GM19238 (cell line): ENCODE data around the gene SNX24.

Source experiments
- DNase-seq: peaks from one replicate; pipeline ENCODE4 v3.0.0; 2011; ENCODE audit warnings: low spot score; ENCODE audit not compliant: insufficient read length

Gene SNX24

DNA sequence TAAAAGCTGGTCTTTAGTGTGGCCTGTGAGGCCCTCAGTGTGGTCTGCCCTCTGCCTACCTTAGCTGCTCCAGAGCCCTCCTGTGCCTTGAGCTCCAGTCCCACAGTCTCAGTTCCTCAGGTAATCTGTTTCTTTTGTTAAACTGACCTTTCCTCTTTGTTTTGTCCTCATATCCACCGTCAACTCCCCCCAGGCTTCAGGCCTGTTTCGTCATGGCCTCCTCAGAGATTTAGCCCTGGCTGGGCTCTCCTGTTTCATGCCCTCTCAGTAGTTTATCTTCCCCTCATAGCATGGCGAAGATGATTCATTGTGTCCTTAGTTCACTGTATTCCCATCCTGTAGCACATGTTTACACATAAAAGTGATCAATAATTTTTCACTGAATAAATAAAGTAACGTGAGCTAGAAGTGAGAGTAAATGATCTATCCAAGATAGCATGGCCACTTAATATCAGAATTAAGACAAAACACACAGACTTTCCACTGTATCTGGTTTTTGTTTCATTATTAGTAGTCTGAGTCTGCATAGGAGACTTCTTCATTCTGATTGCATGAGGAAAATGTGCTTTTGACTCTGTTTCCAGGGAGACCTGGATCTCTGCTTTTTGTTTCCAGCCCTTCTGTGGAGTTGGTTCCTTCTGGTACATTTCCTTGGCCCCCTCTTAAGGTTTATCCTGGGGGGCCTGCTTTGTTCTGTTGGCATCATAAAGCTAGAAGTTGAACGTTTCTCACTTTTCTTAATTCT is 70.5 kb downstream of the SNX24 start:
- DNase-seq: peak; percentile 36

DNA sequence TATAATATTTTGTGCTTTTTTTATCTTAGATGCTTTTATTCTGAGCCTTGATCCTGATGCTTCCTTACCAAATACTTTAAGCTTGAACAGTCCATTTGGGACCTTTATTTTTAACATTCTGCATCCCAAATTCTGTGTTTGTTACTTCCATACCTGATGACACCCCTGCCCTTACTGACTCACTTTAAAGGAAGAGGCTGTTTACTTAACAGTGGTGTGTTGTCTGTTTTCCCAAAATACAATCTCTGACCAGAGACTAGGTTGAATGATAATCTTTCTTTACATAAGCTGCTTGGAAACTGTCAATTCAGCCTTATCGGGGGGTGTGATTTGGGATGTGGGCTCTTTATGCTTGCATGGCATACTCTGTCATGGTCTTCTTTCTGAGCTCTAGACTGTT is 71.1 kb downstream of the SNX24 start:
- no peak for DNase-seq

DNA sequence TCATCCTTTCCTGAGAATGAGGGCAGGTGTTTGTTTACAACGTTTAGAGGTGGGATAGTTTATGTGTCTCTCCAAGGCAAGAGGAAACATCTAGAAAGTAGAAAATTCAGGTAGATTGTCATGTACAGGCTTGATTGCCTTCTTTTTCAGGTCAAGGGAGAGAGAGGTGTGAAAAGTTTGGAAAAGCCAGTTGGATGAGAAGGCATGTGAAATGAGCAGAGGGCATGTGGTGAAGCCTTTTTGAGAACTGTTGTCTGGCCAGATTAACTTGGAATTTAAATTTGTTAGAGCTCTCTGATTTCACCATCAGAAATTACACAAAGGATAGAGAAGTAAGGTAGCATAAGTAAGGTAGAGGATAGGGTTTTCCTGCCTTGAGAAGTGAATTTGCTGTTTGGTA is 74.6 kb downstream of the SNX24 start:
- no peak for DNase-seq

DNA sequence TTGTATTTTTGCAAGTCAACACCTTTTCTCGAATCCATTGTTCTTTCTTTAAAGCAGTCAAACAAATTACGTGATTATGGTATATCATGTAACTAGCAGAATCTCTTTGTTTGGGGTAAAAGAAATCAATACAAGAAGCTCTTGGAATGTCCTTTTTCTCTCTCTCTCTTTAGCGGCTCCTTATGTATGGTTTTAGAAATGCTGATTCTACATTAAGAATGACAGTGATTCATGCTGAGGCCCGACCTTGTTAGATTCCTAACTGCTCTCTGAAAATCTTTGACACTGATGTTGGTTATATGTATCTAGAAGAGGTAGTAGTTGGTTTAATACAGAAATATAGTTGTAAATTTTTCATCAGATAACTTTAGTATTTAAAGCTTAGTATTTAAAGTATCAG is 76.4 kb downstream of the SNX24 start:
- DNase-seq: no peak

DNA sequence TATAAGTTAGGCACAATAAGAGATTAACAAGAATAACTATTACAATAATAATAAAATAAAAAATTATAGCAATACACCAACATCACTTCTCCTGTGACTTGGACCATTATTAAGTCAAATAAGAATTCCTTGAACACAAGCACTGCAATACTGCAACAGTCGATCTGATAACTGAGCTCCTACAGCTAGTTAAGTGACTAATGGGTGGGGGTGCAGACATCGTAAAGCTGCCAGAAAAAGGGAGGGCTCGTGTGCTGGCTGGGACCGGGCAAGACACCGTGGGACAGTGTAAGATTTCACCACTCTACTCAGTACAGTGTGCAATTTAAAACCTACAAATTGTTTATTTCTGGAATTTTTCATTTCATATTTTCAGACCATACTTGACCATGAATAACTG is 78.8 kb downstream of the SNX24 start:
- DNase-seq: no peak

DNA sequence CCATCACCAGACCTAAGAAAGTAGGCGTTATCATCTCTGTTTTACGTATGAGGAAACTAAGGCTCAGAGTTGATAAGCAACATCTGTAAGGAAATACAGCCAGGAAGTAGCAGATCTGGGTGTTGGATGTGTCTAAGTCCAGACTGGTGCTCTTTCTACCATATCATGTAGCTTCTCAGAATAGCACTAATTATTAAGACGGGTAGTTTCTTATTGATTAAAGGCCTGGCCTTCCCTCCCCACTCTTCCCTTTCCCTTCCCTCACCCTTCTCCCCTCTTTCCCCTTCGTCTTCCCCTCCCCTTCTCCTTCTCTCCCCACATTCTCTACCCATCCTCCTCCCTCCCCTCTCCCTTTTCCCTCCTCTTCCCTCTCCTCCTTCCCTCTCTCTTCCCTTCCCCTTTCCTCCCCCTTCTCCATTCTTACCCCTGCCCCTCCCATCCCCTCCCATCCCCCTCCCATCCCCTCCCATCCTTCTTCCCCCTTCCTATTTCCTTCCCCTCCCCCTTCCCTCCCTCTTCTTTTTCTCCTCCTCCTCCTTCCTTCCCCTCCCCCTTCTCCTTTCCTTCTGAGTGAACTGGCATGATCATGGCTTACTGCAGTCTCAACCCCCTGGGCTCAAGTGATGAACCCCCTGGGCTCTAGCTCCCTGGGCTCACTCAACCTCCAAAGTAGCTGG is 79.4 kb downstream of the SNX24 start:
- no peak for DNase-seq

DNA sequence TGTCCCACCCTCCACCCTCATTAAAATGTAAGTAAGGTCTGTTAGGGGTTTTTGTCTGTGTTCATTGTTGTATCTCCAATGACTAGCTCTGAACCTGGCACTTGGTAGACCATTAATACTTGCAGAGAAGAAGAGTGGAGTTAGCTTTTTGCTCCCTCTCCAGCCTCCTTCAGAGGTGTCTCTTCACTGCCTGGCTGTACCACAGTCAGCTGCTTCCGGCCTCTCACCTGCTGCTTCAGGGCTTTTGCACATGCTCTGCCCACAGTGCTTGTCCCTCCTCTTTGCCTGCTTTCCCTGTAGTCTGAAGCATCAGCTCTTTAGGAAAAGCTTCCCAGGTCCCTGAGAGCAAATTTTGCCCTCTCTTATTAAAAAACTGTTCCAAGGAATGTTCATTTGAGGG is 83.6 kb downstream of the SNX24 start:
- DNase-seq: no peak

DNA sequence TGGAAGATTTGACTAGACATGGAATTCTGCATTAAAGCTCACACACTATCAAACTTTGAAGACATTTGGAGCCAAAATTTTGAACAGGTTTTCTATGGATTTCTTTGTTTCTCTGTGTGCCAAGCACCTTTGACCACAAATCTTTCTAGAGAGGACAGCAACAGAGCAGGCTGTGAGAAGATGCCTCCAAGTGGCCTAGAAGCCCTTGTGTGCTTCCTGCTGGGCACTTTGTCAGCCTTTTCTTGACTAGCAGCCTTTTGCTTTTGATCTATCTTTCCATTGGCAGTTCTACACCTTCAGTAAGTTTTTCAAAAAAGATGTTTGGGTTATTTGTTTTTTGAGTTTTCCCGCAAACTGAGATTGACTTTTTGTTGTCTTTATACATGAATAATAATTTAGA is 84.6 kb downstream of the SNX24 start:
- DNase-seq: no peak

DNA sequence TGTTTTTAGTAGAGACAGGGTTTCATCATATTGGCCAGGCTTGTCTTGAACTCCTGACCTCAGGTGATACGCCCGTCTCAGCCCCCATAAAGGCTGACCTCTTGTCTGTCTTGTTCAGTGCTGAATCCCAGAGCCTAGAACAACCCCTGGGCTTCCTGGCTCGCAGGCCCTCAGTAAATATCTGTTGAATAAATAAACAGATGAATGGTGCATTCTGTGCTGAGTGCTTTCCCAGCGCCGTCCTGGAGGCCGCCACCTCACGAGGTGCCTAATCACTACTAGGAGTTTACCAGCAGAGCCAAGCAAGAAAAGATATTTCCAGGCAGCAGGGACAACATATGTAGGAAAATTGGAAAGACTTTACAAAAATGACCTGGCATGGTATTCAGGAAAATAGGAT is 88.5 kb downstream of the SNX24 start:
- no peak for DNase-seq

DNA sequence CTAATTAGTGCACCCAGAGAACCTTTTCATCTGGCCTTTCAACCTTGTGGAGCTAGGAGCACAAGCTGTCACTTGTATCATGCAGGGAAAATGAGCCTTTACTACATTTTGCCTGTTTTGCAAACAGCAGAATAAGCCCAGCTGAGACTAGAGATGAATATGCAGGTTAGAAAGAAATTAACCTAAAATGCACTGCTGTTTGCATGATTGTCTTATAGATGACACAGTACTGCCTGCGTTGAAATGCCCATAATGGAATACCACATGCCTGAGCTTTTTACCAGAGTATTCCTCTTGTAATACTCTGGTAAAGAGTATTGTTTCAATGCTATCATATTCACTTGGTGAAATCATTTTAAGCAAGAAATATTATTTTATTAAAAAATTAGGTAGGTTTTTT is 90.7 kb downstream of the SNX24 start:
- no peak for DNase-seq

DNA sequence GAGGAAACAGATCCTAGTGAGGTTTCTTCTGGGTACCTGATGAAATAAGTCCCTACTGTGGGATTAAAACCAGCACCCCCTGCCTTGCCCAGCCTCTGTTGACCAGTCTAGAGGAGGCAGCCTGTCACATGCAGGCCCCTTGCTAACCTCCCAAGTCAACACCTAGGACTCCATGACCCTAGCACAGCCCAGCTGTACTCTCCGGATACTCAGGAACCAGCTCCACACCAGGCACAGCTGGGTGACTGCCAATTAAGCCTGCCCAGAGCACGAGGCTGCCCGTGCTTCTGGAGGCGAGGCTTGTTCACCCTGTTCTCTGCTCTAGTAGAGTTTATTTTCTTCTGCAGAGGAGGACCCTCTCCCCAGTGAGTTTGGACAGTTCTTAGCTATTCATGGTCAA is 92.5 kb downstream of the SNX24 start:
- DNase-seq: no peak

DNA sequence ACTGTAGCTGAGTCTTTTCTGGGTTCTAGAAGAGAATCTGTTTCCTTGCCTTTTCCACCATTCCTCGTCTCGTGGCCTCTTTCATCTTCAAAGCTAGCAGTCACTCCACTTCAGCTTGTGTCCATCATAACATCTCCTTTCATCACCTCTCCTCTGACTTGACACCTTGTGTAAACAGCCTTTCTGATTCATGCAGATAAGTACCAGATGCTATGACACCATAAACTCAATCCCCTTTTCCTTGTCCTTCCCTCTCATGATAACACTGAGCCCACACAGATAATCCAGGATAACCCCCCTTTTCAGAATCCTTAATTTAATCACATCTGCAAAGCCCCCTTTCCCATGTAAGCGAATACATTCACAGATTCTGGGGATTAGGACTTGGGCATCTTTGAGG is 95.5 kb downstream of the SNX24 start:
- DNase-seq: no peak

DNA sequence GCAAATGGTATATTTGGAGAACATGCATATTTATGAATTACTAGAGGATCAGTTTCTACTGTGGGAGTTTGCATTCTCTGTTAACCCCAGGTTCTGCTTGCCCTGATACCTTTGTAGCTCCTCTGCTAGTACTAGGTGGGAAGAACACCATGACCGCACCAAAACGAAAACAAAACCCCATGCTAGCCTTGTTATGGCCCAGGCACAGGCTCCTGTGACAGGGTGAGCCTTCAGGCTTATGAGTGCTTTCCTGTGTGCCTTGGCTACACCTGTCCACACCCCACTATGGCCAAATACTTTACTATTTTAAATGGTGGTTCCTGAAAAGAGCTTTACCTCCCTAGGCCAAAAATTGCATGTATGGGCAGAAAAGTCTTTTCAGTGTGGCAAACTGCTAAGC is 96.3 kb downstream of the SNX24 start:
- DNase-seq: no peak

DNA sequence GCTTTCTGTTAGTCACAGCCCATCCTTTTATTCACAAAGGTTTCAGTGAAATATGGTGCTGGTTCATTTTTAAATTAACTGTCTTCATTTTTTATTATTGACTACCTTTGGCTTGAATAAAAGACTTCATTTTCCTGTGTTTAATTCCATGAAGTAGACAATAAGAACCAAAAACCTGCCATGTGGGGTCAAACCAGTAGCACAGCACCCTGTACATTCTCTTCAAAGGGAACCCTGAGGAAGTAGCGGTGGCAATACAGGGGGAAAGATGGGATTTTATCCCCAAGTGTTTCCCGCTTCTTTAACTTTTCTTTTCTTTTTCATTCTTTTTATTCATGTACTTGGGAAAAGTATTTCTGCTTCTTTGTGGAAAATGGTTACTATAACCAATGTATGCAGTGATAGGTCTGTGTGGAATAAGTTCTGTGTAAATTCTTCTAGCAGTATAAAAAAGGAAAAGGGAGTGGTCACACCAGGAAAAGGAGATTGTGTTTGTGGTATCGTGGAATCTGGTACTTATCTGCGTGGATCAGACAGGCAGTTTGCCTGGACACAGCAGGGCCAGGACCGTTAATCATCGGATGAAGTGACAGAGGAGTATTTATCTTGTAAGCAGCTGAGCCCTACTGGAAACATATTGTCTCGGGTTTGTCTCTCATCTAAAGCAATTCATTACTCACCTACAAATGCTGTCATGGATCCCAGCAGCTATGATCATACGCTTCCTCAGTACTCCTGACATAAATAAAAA is 96.9 kb downstream of the SNX24 start:
- no peak for DNase-seq

DNA sequence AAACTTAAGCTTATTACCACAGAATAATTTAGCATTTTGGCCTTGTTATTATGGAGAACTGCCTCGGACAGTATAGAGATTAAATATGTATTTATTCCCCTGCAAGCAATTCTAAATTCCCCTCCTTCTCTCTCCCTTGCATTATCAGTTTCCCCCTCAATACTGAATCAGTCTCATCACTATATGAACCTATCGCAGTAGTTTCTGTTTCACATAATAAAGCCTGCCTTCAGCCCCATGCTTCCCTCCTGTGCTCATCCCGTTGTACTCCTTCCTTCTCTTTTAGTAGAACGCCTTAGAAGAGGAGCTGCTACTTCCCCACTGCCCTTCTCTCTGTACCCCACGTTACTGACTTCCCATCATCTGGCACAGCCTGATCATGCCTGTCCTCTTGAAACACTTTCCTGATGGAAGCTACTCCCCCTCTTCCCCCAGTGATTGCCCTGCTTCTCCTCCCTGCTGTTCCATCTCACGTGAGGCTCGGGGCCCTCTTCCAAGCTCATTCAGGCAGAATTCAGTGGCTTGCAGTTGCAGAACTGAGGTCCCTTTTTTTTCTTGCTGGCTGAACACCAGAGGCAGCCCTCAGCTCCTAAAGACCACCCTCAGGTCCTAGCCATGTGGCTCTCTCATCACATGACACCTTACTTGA is 97.8 kb downstream of the SNX24 start:
- DNase-seq: no peak

DNA sequence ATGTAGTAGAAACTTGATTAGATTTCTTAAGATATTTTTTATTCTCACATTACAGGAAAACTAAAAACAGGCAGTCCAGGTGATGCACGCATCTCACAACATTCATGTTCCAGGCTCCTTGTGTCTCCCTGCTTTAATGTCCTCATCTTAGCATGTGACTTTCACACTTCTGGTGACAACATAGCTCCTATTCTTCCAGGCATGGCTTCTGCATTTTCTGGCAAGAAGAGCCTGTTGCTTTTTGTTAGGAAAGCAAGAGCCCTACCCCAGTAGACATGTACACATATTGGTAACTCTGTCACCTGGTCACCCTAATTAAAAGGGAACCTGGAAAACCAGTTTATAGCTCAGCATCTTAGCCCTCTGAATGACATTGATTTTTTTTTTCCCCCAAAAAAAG is 98.6 kb downstream of the SNX24 start:
- DNase-seq: no peak

DNA sequence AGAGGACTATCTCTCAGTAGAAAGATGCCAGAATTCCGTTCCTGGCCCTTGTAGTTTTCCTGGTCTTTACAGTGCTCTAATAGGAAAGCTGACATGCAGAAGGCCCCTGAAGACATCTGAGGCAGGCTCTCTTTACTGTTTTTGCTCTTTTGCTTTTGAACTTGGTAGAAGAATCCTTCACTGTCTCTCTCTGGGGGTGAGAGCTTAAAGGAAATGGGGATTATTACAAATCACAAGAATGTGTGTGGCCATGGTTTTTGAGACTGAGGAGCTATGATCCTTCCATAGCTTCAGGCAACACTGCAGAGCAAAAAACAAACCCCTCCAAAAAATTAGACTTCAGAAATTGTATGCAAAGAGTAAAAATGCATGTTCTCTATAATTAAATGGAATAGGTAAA is 102.0 kb downstream of the SNX24 start:
- no peak for DNase-seq

DNA sequence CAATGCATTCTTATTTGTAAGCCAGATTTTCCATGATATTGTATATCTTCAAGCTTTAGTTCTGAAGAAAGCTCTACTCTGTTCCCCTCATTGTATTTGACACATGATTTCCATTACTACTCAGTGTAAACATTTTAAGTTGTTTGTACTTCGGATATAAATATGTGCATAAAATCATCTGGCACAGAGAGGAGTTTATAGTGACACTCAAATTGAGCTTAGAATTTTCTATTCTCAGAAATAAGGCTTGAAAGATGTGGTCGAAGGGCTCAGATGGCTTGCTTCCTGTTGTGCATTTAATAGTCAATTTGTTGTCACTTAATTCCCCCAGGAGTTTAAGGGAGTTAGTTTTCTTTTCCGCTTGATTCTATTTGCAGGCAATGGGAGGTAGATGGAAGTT is 102.4 kb downstream of the SNX24 start:
- DNase-seq: no peak

DNA sequence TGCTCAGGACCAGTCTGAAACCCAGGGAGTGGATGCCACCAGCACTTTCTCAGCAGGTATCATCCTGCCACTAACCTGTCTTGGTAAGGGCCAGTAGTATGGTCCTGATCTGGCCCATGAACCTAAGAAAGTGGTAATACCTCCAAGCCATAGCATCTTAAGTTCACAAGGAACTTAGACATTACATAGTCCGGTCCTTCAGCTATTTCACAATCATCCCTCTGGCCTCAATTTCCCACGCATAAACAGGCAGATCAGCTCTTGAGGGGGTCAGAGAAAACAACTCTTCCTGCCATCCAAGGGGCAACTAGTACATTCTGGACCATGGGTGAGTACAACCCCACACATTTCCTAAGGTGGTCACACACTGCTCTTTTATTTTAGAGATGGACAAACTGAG is 102.9 kb downstream of the SNX24 start:
- DNase-seq: no peak

DNA sequence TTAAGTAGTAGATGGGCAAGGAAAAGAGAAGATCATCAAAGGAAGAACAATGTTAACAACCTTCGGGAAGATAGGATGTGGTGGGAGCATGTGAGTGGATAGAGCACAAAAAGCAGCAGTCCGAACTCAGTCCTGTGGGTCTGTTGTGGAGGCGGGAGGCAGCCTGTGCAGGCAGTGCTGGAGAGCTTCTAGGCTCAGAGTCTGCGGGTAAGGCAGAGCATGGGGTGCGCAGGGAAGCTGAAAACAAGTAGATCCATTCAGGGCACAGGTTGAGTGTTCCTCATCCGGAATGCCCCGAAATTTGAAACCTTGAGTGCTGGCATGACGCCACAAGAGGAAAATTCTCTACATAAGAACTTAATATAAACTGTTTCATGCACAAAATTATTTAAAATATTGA is 106.2 kb downstream of the SNX24 start:
- DNase-seq: no peak

DNA sequence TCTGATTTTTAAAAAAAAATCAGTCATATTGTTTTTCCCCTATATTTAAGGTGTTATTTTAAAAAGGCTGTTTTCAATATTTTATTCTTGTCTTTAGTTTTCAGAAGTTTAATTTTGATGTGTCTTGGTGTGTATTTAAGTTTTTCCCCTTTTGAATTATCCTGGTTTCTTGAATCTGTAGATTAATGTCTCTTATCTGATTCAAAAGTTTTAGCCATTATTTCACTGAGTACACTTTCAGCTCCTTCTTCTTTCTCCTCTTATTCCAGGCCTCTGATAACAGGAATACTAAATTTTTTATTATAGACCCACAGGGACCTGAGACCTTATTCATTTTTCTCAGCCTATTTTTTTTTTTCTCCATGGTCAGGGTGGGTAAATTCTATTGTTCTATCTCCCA is 109.3 kb downstream of the SNX24 start:
- no peak for DNase-seq

DNA sequence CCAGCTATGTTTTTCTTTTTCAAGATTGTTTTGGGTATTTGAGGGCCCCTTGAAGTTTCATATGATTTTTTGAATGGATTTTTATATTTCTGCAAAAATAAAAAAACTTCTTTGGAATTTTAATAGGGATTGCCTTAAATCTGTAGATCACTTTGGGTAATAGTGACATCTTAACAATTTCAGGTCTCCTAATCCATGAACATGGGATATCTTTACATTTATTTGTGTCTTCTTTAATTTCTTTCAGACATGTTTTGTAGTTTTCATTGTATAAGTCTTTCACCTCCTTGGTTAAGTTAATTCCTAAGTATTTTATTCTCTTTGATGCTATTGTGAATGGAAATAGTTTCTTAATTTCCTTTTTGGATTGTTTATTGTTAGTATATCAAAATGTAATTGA is 112.0 kb downstream of the SNX24 start:
- DNase-seq: no peak
